Measurements from ENCODE around the gene KCND3.

- TF ChIP-seq CTCF (IDR thresholded peaks at IDR 0.05) (no peak), EZH2 (IDR thresholded peaks at IDR 0.05) (no peak), EZH2phosphoT487 (IDR thresholded peaks at IDR 0.05) (no peak)
Observed at GRCh38 chr1:111967067-111967690, 22.3 kb downstream of the KCND3 start.

Data from neural progenitor cell (in vitro differentiated cells).